ENCODE results near the gene PLA2G6. TPM values are rescaled to one million over a fixed set of nuclear protein-coding genes. Genes with fewer than 3 reads are reported as not detected.

The PLA2G6 gene
- total and polyA plus RNA-seq, 2 of the 4 experiments (the other 2 are of a cell fraction) = 6.1 to 10.3 TPM

GRCh38 chr22:38080474-38080849 lies 101.2 kb downstream of the PLA2G6 start:
- BruUV-seq (replicated peaks) = no TSS peak
- in situ Hi-C loops (cut with MboI; ENCODE audit: low sequenced_read_pairs) = no loop called here
- H4K20me1 ChIP-seq (ENCODE audit: insufficient read depth, low read length) = no peaks in the 10 kb centered on the region
- dilution Hi-C loops (cut with HindIII; ENCODE audit: low sequenced_read_pairs, unreplicated experiment) = no loop called here
- ATAC-seq (ENCODE audit: low read depth) (no peak), DNase-seq (no peak)
- no peak overlapping the region for H3K23ac ChIP-seq (ENCODE audit: low read depth, low read length)
- no peak for TF ChIP-seq MAFK (IDR thresholded peaks at IDR 0.05; ENCODE audit: low read depth, low read length)
- TF ChIP-seq USF2 (IDR thresholded peaks at IDR 0.05; ENCODE audit: low read depth, low read length) = no peak
- TF ChIP-seq MAZ (IDR thresholded peaks at IDR 0.05; ENCODE audit: borderline replicate concordance, low read depth, low read length) = no peak
- no peak for TF ChIP-seq POLR2A (IDR thresholded peaks at IDR 0.05; ENCODE audit: low read depth, low read length)
- TF ChIP-seq CHD1 (IDR thresholded peaks at IDR 0.05; ENCODE audit: low read depth, low read length) = no peak
- TF ChIP-seq NFE2L2 (IDR thresholded peaks at IDR 0.05; ENCODE audit: low read depth, low read length) = no peak
- TF ChIP-seq BHLHE40 (IDR thresholded peaks at IDR 0.05; ENCODE audit: low read depth, low read length) = no peak
- no peak for TF ChIP-seq CTCF (conservative IDR thresholded peaks at IDR 0.05; ENCODE audit: low read depth, low read length)
- no peak for TF ChIP-seq SMC3 (IDR thresholded peaks at IDR 0.05; ENCODE audit: low read depth, low read length)
- no peak for TF ChIP-seq ELK1 (IDR thresholded peaks at IDR 0.05; ENCODE audit: borderline replicate concordance, low read depth, low read length)
- TF ChIP-seq RCOR1 (IDR thresholded peaks at IDR 0.05; ENCODE audit: insufficient replicate concordance, low read length) = no peak
- no peak for TF ChIP-seq RFX5 (IDR thresholded peaks at IDR 0.05; ENCODE audit: low read depth, low read length)
- no peak for TF ChIP-seq FOS (IDR thresholded peaks at IDR 0.05; ENCODE audit: low read depth, low read length)
- no peak for TF ChIP-seq RAD21 (IDR thresholded peaks at IDR 0.05; ENCODE audit: low read length)
- no peak for TF ChIP-seq MXI1 (IDR thresholded peaks at IDR 0.05; ENCODE audit: borderline replicate concordance, low read depth, low read length)
- no peak overlapping the region for H3K14ac ChIP-seq (replicated peaks; ENCODE audit: low read depth, low read length)
- H2BK120ac ChIP-seq (ENCODE audit: low read depth, low read length) = no peak overlapping the region
- 0 out of 4 replicates have a peak overlapping the region, but pooled peaks of 1 of the 2 experiments have one; percentile 54 for H4K8ac ChIP-seq (ENCODE audit: low read depth in 2 of 2, low read length in 2 of 2)
- no peak overlapping the region for H3K4me2 ChIP-seq (ENCODE audit: low read depth, low read length)
- H3K9me1 ChIP-seq (ENCODE audit: insufficient read depth, low read length) = 0 out of 2 replicates have a peak, but pooled peaks cover 6% of the 10 kb centered on the region
- no peak overlapping the region for H2BK20ac ChIP-seq (ENCODE audit: low read depth, low read length)
- no peak overlapping the region for H3K4me3 ChIP-seq (ENCODE audit: insufficient read depth, low read depth, low read length)
- H3K18ac ChIP-seq (ENCODE audit: low read depth, low read length) = no peak overlapping the region
- peak overlapping the region; percentile 89 for H2AFZ ChIP-seq (replicated peaks; ENCODE audit: low read length, poor library complexity)
- no peaks in the 10 kb centered on the region for H3K79me1 ChIP-seq (ENCODE audit: low read depth in 1 of 2, low read length in 2 of 2)
- H3K9me3 ChIP-seq (ENCODE audit: control insufficient read depth, insufficient read depth, low read length) = no peaks in the 10 kb centered on the region
- H3K27me3 ChIP-seq (ENCODE audit: control insufficient read depth, insufficient read depth, low read length) = peaks cover 38% of the 10 kb centered on the region
- WGBS, 2 experiments (ENCODE audit: extremely low coverage in 2 of 2, insufficient read length in 1 of 2) = 100% methylated on average over 2 of the region's 11 CpGs; no CpG with 5 or more reads in 1 of the 2 experiments
- no peak overlapping the region for H3K27ac ChIP-seq (ENCODE audit: insufficient read depth, low read length)
- no peak overlapping the region for H4K5ac ChIP-seq (ENCODE audit: low read depth, low read length)
- H3K56ac ChIP-seq (ENCODE audit: extremely low read depth, insufficient read depth, low read length) = no peak overlapping the region
- H2BK5ac ChIP-seq (ENCODE audit: low read depth, low read length, poor library complexity, severe bottlenecking) = no peak overlapping the region
- no peaks in the 10 kb centered on the region for H3K36me3 ChIP-seq (ENCODE audit: control insufficient read depth, insufficient read depth, low read length)
- no peak overlapping the region for H3K9ac ChIP-seq (ENCODE audit: low read depth, low read length)
- no peak overlapping the region for H4K91ac ChIP-seq (ENCODE audit: insufficient read depth, low read depth, low read length)
- ChIA-PET POLR2A (ENCODE audit: unreplicated experiment) (no interaction called here), CTCF (no interaction called here)
- no peaks in the 10 kb centered on the region; the same call in 1 of the 2 replicates for H3K4me1 ChIP-seq (ENCODE audit: control insufficient read depth, insufficient read depth, low read length)
- H2AK5ac ChIP-seq (ENCODE audit: low read depth, low read length) = peak overlapping the region; percentile 35
- no peak overlapping the region for H2BK15ac ChIP-seq (ENCODE audit: low read depth, low read length)
- peak overlapping the region; percentile 5 for H2AK9ac ChIP-seq (replicated peaks; ENCODE audit: low read depth, low read length, poor library complexity)
- H3K4ac ChIP-seq (ENCODE audit: low read depth, low read length) = no peak overlapping the region
- intact Hi-C loops (cut with micrococcal nuclease) = no loop called here

Data from IMR-90 (cell line).